ENCODE measurements around the gene CD27. TPM values are rescaled to one million over a fixed set of nuclear protein-coding genes. Genes with fewer than 3 reads are reported as not detected.

Gene CD27
- total RNA-seq, result not detected

- ATAC-seq (no peak), DNase-seq (no peak)
- Histone ChIP-seq H3K27me3 (no peaks in the 10 kb centered on the region), H3K4me1 (peaks cover 1% of the 10 kb centered on the region), H3K27ac (no peak within 1 kb of the TSS), H3K9me3 (no peaks in the 10 kb centered on the region), H3K4me3 (no peak within 1 kb of the TSS), H3K36me3 (replicated peaks in 1 of 2; ENCODE audit: insufficient read depth in 1 of 2, low read depth in 2 of 2) (no peaks in the 10 kb centered on the region)
- intact Hi-C loops (cut with DNase I), result no loop called here
- 82 to 85% methylated on average over 16 of the region's 16 CpGs for WGBS, 2 donors
- no peak for TF ChIP-seq POLR2A (IDR thresholded peaks at IDR 0.05)
- TF ChIP-seq CTCF (IDR thresholded peaks at IDR 0.05), result no peak
These were observed at the start of gene CD27 for GRCh38 chr12:6444704-6445688. Gene CD27 (plus strand): TSS chr12:6444955. CDS start chr12:6445096, 141 bp downstream.

GRCh38 chr12:6396031-6396430 is 48.7 kb upstream of the CD27 start:
- no peak for ATAC-seq
- intact Hi-C loops (cut with DNase I), result no loop called here
- no peaks in the 10 kb centered on the region for H3K9me3 ChIP-seq
- peaks cover 0 to under 1% of the 10 kb centered on the region in 2 donors for H3K36me3 ChIP-seq (replicated peaks in 1 of 2; ENCODE audit: insufficient read depth in 1 of 2, low read depth in 2 of 2)
- TF ChIP-seq POLR2A (IDR thresholded peaks at IDR 0.05) (no peak), CTCF (IDR thresholded peaks at IDR 0.05) (no peak)
- WGBS, 2 donors, result 89 to 94% methylated on average over 2 of the region's 2 CpGs
- no peak overlapping the region for H3K4me3 ChIP-seq
- H3K4me1 ChIP-seq, result peaks cover 13% of the 10 kb centered on the region
- no peaks in the 10 kb centered on the region for H3K27me3 ChIP-seq
- no peak for DNase-seq
- no peak overlapping the region for H3K27ac ChIP-seq

GRCh38 chr12:6399884-6400644 is 44.7 kb upstream of the CD27 start:
- Histone ChIP-seq H3K27ac (no peak overlapping the region), H3K9me3 (no peaks in the 10 kb centered on the region), H3K27me3 (no peaks in the 10 kb centered on the region), H3K4me3 (no peak overlapping the region), H3K4me1 (no peaks in the 10 kb centered on the region), H3K36me3 (replicated peaks in 1 of 2; ENCODE audit: insufficient read depth in 1 of 2, low read depth in 2 of 2) (no peaks in the 10 kb centered on the region)
- WGBS, 2 donors, result 83 to 87% methylated on average over 7 of the region's 7 CpGs
- no peak for ATAC-seq
- no peak for DNase-seq
- no peak for TF ChIP-seq POLR2A (IDR thresholded peaks at IDR 0.05)
- TF ChIP-seq CTCF (IDR thresholded peaks at IDR 0.05), result no peak
- intact Hi-C loops (cut with DNase I), result no loop called here

DNA sequence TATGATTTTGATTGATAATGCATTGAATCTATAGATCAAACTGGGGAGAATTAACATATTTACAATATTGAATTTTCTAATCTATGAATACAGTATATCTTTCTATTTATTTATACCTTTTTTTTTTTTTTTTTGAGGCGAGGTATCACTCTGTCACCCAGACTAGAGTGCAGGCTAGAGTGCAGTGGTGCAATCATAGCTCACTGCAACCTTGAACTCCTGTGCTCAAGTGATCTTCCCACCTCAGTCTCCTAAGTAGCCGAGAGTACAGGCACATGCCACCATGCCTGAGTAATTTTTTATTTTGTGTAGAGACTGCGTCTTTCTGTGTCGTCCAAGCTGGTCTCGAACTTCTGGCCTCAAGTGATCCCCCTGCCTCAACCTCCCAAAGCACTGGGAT is 40.4 kb upstream of the CD27 start:
- H3K27me3 ChIP-seq, result no peaks in the 10 kb centered on the region
- TF ChIP-seq CTCF (IDR thresholded peaks at IDR 0.05) (no peak), POLR2A (IDR thresholded peaks at IDR 0.05) (no peak)
- no peaks in the 10 kb centered on the region for H3K9me3 ChIP-seq
- DNase-seq (no peak), ATAC-seq (no peak)
- intact Hi-C loops (cut with DNase I), result no loop called here
- no peaks in the 10 kb centered on the region for H3K4me1 ChIP-seq
- H3K27ac ChIP-seq, result no peak overlapping the region
- no peak overlapping the region for H3K4me3 ChIP-seq
- WGBS, 2 donors, result 77 to 84% methylated on average over 5 of the region's 5 CpGs
- H3K36me3 ChIP-seq (replicated peaks in 1 of 2; ENCODE audit: insufficient read depth in 1 of 2, low read depth in 2 of 2), result no peaks in the 10 kb centered on the region

All from body of pancreas (tissue), 4 donors.